Right renal cortex interstitium (tissue), 3 donors: ENCODE measurements around the gene DBP. TPM values are rescaled to one million over a fixed set of nuclear protein-coding genes. Genes with fewer than 3 reads are reported as not detected.

Experiments
- DNase-seq, 3 donors: peaks; one replicate each; pipeline ENCODE4 v3.0.0-alpha.2; 2013; ENCODE audit warnings: low read depth in 3 of 3, low spot score in 2 of 3
- polyA plus RNA-seq, 3 donors: library from polyadenylated mRNA; unstranded; fragments of 120-200 nt; gene quantifications; one replicate each; pipeline ENCODE4 v1.2.1, GENCODE V29; 2013; ENCODE audit not compliant: insufficient read length in 3 of 3

Gene DBP
- polyA plus RNA-seq, 3 donors, result 9.3 to 11.0 (median 10.5) TPM

GRCh38 chr19:48614436-48615230 lies 22.5 kb downstream of the DBP start, which contains the start of gene FAM83E:
FAM83E (minus strand) TSS chr19:48615076; CDS start chr19:48613372, 1,704 bp downstream.
- DNase-seq, result no peak

- DNase-seq, result no peak
Measured at GRCh38 chr19:48613852-48614435, 23.2 kb downstream of the DBP start.

- no peak for DNase-seq
Measured at GRCh38 chr19:48613024-48613851, 23.9 kb downstream of the DBP start.

- DNase-seq, result no peak
Measured at GRCh38 chr19:48611872-48612271, 25.3 kb downstream of the DBP start.

- DNase-seq, result no peak
Measured at GRCh38 chr19:48609571-48610108, 27.5 kb downstream of the DBP start.

- no peak for DNase-seq
Measured at GRCh38 chr19:48608798-48609263, 28.3 kb downstream of the DBP start.

GRCh38 chr19:48607359-48607755 lies 29.8 kb downstream of the DBP start:
- no peak for DNase-seq

GRCh38 chr19:48606463-48607358 lies 30.5 kb downstream of the DBP start, which contains the start of gene SPACA4:
SPACA4 (plus strand) TSS chr19:48606742; CDS start chr19:48606979, 237 bp downstream.
- no peak for DNase-seq

GRCh38 chr19:48603850-48604249 lies 33.3 kb downstream of the DBP start:
- no peak for DNase-seq

GRCh38 chr19:48603449-48603848 lies 33.7 kb downstream of the DBP start:
- no peak for DNase-seq

GRCh38 chr19:48603001-48603400 lies 34.2 kb downstream of the DBP start:
- no peak for DNase-seq

- DNase-seq, result no peak
Measured at GRCh38 chr19:48600679-48601417, 36.3 kb downstream of the DBP start.

- no peak for DNase-seq
Measured at GRCh38 chr19:48598996-48599700, 38.0 kb downstream of the DBP start.

- no peak for DNase-seq
Measured at GRCh38 chr19:48596679-48597465, 40.3 kb downstream of the DBP start.

- no peak for DNase-seq
Measured at GRCh38 chr19:48596237-48596636, 40.9 kb downstream of the DBP start.

- no peak for DNase-seq
Measured at GRCh38 chr19:48595833-48596232, 41.3 kb downstream of the DBP start.

GRCh38 chr19:48595171-48595570 lies 42.0 kb downstream of the DBP start:
- DNase-seq, result no peak

- DNase-seq, result no peak
Measured at GRCh38 chr19:48591021-48591420, 46.2 kb downstream of the DBP start.
